Measurements from ENCODE around the gene CNPY2.

GRCh38 chr12:56326533-56326932, 10.7 kb upstream of the CNPY2 start:
- TF ChIP-seq, protein P1, sequence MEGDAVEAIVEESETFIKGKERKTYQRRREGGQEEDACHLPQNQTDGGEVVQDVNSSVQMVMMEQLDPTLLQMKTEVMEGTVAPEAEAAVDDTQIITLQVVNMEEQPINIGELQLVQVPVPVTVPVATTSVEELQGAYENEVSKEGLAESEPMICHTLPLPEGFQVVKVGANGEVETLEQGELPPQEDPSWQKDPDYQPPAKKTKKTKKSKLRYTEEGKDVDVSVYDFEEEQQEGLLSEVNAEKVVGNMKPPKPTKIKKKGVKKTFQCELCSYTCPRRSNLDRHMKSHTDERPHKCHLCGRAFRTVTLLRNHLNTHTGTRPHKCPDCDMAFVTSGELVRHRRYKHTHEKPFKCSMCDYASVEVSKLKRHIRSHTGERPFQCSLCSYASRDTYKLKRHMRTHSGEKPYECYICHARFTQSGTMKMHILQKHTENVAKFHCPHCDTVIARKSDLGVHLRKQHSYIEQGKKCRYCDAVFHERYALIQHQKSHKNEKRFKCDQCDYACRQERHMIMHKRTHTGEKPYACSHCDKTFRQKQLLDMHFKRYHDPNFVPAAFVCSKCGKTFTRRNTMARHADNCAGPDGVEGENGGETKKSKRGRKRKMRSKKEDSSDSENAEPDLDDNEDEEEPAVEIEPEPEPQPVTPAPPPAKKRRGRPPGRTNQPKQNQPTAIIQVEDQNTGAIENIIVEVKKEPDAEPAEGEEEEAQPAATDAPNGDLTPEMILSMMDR (IDR thresholded peaks at IDR 0.05; ENCODE audit: insufficient read depth, low read length, poor library complexity, severe bottlenecking), result no peak
- no peak for TF ChIP-seq EZH2phosphoT487 (conservative IDR thresholded peaks at IDR 0.05; ENCODE audit: low read length)
